Stimulated activated CD4-positive, alpha-beta T cell treated with anti-CD3 and anti-CD28 coated beads, Interleukin-15, amount 100 ng/mL, for 1 hour (primary cell): ENCODE measurements around the gene GPR142.
"Not testable (repeated sequence)": the region's sequence is repeated elsewhere in the genome, so short reads cannot be mapped to it uniquely, and the experiment has no call there.

ENCODE experiments used
- DNase-seq, 2 donors: peaks; one replicate each; pipeline ENCODE4 v3.0.0-alpha.2; 2020; ENCODE audit warnings: low read depth in 1 of 2, low spot score in 1 of 2

GPR142 gene

DNA sequence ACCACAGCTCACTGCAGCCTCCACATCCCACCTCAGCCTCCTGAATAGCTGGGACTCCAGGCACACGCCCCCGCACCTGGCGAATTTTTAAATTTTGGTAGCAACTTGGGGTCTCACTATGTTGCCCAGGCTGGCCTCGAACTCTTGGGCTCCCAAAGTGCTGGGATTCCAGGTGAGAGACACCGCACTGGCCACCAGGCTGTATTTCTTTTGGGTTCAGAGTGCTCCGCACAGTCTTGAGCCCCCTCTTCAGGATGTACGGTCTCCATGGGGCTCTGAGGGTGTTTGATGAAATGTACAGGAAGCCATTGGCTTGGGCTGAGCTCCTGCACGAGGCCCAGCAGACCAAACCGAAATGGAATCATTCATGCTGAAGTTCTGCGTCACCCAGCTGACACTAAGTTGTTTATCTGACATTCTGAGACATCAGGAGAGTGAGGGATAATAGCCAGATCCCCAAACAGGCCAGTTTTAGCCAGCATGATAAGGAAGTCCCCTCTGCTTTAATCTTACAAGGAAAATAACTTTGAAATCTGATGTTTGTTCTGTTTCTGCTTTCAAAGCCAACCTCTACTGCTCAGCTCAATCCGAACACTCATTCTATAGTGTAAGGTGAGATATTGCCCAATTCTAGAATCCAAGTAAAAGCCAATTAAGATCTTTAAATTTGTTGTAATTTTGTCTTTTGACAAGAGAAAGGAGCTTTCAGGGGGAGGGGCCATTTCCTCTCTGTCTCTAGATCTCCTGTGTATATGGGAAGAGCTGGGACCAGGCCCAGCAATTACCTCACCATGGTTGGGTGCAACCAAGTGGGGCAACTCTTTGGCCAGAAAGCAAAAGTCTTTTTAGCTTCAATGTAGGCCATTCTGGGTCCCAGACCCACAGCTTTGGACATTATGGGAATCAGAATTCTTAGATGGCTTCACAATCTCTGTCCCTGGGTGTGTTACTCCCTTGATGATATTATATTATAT, 23.7 kb downstream of the GPR142 start:
- DNase-seq, result no peak

DNA sequence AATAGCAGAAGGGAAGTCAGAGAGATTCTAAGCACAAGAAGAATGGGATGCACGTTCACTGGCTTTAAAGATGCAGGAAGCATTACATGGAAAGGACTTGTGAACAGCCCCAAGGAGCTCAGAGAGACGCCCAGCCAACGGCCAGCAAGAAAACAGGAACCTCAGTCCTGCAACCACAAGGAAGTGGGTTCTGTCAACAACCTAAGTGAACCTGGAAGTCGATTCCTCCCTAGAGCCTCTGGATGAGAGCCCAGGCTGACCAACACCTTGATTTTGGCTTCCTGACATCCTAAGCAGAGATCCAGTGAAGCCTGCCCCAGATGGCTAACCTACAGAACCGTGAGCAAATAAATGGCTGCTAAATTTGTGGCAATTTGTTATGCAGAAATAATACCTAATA, 24.5 kb downstream of the GPR142 start:
- DNase-seq, result no peak

DNA sequence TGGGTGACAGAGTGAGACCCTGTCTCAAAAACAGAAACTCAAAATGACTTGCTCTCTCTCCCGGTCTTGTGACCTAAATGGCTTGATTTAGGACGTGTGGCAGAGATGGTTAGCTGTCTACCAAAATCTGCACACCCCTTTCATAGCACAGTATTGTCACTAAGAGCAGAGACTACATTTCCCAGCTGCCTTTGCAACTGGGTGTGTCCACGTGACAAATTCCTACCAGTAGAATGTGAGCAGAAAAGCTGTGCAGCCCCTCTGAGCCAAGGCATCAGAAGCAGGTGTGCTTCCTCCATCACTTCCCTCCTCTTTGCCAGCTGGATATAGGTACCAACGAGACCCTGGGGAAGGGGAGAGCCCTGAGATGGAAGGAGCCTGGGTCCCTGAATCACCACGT, 25.5 kb downstream of the GPR142 start:
- DNase-seq, result no peak

GRCh38 chr17:74393346-74393942, 26.1 kb downstream of the GPR142 start:
- no peak for DNase-seq

GRCh38 chr17:74394275-74394950, 27.1 kb downstream of the GPR142 start:
- no peak for DNase-seq

DNA sequence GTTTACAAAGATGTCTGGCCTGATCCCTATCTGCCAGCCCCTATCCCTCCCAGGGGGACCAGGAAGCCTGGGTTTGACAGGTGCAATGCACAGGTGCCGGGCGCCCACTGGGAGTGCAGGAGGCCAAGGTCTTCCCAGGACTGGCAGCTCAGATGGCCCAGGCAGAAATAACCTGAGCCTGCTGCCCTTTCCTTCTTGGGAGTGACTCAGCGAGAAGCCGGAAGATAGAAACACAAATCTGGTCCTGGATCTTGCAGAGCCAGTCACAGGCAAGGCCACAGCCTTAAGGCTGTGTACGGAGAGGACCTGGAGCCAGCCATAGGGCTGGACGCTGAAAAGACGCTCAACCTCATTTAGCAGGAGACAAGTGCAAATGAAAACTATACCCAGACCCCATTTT, 27.7 kb downstream of the GPR142 start:
- no peak for DNase-seq

- no peak for DNase-seq
Observed at GRCh38 chr17:74396567-74396966, 29.3 kb downstream of the GPR142 start.

DNA sequence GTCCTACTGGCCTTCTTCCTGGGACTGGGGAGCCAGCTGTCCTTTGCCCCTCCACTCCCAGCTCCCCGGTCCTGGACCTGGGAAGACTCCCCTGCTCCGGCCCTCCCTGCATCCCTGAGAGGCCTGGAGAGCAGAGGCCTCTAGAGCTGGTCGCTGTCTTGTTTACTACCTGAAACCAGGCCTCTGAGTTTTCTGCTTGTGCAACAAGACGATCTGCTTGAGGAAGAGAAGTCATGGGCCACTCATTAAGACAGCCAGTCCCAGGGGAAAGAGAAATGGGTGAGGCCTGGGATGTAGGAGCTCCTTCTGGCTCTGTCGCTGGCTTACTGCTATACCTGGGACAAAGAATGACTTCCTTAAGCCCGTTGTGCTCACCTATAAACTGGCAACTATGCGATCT, 34.7 kb downstream of the GPR142 start:
- DNase-seq, result no peak

- no peak for DNase-seq
Observed at GRCh38 chr17:74403512-74404137, 36.3 kb downstream of the GPR142 start.

DNA sequence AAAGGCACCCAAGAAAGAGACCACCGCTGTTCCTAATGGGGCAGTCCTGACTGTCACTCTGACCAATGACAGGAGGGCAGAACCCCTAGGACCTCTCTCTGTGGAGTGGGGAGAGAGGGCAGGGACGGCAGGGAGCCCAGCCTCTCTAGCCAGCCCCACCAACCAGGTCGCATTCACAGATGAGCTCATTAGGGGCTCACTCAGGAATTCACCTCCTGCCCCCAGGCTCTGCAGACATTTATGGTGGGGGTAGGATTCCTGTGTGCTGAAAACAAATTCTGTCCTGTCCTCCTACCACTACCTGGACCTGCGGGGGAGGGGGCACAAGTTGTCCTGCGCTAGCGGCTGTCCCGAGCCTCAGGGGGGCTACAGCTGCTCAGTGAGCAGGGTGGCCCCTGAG, 36.9 kb downstream of the GPR142 start:
- DNase-seq, result no peak

DNA sequence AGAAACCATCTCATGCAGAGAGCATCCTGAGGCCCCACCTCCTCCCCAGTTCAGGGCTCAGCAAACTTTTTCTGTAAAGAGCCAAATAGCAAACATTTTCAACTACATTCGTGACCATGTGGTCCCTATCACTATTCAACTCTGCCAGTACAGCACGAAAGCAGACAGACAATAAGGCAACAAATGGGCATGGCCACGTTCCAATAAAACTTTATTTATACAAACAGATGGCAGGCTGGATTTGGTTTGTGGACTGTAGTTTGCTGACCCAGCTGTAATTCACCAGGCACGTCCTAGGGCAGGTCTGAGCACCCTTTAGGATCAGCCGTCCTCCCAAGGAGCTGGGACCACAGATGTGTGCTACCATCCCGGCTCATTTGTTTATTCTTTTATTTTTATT, 37.5 kb downstream of the GPR142 start:
- DNase-seq, result no peak

DNA sequence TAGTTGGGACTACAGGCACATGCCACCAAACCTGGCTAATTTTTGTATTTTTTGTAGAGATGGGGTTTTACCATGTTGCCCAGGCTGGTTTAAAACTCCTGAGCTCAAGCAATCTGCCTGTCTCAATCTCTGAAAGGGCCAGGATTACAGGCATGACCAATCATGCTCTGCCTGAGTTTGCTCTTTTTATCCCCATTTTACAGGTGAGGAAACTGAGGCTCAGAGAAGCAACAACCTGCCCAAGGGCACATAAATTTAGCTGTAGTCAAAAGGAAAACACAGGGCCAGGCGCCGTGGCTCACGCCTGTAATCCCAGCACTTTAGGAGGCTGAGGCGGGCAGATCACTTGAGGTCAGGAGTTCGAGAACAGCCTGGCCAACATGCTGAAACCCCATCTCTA, 38.0 kb downstream of the GPR142 start:
- DNase-seq, result not testable (repeated sequence)

- no peak for DNase-seq
Observed at GRCh38 chr17:74407384-74407783, 40.1 kb downstream of the GPR142 start.

DNA sequence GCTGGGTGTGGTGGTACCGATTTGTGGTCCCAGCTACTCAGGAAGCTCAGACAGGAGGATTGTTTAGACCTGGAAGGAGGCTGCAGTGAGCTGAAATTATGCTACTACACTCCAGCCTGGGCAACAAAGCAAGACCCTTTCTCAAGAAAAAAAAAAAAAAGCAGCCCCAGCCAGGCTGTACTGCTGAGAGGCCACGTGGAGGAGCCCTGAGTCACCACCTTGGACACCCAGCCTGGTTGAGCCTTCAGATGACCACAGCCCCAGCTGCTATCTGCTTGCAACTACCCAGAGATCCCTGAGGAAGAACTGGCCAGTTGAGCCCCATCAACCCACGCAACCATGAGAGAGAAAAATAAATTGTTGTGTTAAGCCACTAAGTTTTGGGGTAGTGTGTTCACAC, 41.0 kb downstream of the GPR142 start:
- no peak for DNase-seq

DNA sequence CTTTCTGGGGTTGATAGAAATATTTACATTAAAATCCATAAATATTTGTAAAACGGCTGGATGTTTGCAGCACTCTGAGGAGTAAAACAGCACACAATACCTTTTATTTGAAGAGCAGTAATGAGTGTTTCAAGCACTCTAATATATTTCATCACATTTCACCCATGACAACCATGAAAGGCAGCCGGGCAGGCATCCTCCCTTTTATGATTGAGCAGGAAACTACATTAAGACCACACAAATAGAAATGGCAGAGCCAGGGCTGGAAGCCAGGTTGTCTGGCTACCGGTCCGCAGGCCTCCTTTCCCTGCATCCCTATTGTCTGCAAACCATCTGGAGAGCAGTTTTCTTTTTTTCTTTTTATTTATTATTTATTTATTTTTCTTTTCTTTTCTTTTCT, 41.5 kb downstream of the GPR142 start:
- DNase-seq, result no peak

- DNase-seq, result no peak
Observed at GRCh38 chr17:74410001-74410443, 42.7 kb downstream of the GPR142 start.

DNA sequence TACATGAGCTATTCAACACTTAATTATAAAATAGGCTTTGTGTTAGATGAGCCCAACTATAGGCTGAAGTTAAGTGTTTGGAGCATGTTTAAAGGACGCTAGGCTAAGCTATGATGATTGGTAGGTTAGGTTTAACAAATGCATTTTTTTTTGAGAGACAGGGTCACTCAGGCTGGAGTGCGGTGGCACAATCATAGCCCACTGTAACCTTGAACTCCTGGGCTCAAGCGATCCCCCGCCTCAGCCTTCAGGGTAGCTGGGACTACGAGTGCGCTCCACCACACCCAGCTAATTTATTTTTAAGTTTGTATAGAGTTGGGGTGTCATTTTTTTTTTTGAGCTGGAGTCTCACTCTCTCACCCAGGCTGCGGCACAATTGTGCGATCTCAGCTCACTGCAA, 45.3 kb downstream of the GPR142 start:
- no peak for DNase-seq

DNA sequence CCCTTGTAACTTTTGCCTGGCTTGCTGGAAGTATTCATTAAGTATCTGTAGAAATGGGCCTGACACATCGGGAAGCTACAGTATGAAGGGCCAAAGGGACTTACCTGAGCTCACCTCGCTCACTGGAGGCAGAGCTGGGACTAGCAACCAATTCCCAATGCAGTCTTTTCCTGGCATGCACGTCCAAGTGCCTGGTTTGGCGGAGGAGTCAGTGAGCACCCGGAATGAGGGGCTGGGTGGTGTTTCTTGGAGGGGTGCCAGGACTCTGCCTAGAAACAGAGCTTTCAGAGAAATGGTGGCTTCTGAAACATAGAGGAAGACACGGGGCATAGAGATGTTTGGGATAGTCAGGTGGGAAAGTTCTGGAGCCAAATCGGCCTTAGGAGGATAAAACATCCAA, 46.2 kb downstream of the GPR142 start:
- no peak for DNase-seq

GRCh38 chr17:74414510-74414909, 47.2 kb downstream of the GPR142 start:
- DNase-seq, result no peak

DNA sequence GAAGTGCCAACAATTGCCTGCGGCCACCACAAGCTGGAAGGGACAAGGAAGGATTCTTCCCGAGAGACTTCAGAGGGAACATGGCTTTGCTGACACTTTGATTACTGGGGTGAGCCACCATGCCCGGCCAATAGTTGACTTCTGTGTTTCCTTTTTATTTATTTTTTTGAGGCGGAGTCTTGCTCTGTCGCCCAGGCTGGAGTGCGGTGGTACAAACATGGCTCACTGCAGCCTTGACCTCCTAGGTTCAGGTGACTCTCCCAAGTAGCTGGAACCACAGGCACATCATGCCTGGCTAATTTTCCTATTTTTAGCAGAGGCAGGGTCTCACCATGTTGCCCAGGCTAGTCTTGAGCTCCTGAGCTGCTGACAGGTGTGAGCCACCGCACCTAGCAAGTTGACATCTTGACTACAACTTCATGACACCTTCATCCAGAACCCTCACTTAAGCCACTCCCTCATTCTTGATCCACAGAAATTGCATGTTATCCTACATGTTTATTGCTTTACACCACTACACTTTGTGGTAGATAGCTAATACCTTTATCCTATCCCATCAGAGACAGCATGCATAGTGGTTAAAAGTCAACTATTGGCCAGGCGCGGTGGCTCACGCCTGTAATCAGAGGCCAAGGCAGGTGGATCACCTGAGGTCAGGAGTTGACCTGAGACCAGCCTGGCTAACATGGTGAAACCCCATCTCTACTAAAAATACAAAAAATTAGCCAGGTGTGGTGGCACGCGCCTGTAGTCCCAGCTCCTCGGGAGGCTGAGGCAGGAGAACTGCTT, 48.5 kb downstream of the GPR142 start:
- no peak for DNase-seq
